ENCODE results near the gene CHP2.

DNA sequence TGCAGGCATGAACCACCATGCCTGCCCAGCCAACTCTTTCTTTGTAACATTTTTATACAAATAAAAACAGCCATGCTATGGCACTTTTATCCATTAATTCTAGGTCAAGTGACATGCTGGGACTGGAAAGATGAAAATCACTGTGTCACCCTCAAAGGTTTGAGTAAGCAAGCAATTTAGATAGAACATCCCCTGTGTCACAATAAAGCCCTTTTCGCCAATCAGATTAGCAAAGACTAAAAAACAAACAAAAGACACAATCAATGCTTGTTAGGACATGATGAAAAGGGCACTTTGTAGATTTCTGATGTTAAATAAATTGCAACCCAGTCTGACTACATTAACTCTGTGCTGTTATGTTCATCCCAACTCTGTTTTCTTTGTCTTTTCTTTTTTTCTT is 26.4 kb downstream of the CHP2 start:
- TF ChIP-seq, protein P1, sequence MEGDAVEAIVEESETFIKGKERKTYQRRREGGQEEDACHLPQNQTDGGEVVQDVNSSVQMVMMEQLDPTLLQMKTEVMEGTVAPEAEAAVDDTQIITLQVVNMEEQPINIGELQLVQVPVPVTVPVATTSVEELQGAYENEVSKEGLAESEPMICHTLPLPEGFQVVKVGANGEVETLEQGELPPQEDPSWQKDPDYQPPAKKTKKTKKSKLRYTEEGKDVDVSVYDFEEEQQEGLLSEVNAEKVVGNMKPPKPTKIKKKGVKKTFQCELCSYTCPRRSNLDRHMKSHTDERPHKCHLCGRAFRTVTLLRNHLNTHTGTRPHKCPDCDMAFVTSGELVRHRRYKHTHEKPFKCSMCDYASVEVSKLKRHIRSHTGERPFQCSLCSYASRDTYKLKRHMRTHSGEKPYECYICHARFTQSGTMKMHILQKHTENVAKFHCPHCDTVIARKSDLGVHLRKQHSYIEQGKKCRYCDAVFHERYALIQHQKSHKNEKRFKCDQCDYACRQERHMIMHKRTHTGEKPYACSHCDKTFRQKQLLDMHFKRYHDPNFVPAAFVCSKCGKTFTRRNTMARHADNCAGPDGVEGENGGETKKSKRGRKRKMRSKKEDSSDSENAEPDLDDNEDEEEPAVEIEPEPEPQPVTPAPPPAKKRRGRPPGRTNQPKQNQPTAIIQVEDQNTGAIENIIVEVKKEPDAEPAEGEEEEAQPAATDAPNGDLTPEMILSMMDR (IDR thresholded peaks at IDR 0.05; ENCODE audit: insufficient read depth, low read depth, low read length): no peak
- TF ChIP-seq EZH2 (IDR thresholded peaks at IDR 0.05; ENCODE audit: insufficient read depth, low read length): no peak
